GM19372 (cell line): ENCODE measurements around the gene TP53I11.

Source experiments
- ATAC-seq: cut with Tn5 transposase; IDR thresholded peaks from one replicate; pipeline ENCODE4 v1.9.1; 2021; ENCODE audit warnings: mild to moderate bottlenecking, low read depth, moderate library complexity; ENCODE audit not compliant: unreplicated experiment

Gene TP53I11

GRCh38 chr11:44950625-44951476 lies at the start of gene TP53I11:
TP53I11 (minus strand) TSS chr11:44950883; CDS start chr11:44938335, 12,548 bp downstream.
- ATAC-seq = no peak

- ATAC-seq = no peak
Observed at GRCh38 chr11:44999068-44999467, 48.4 kb upstream of the TP53I11 start.

GRCh38 chr11:44998051-44998450 lies 47.4 kb upstream of the TP53I11 start:
- ATAC-seq = no peak

- no peak for ATAC-seq
Observed at GRCh38 chr11:44997566-44997965, 46.9 kb upstream of the TP53I11 start.

- no peak for ATAC-seq
Observed at GRCh38 chr11:44994753-44995152, 44.1 kb upstream of the TP53I11 start.

GRCh38 chr11:44993971-44994704 lies 43.5 kb upstream of the TP53I11 start:
- ATAC-seq = no peak

- ATAC-seq = no peak
Observed at GRCh38 chr11:44992774-44993173, 42.1 kb upstream of the TP53I11 start.

- ATAC-seq = no peak
Observed at GRCh38 chr11:44992181-44992582, 41.5 kb upstream of the TP53I11 start.

- ATAC-seq = no peak
Observed at GRCh38 chr11:44990665-44991064, 40.0 kb upstream of the TP53I11 start.

- no peak for ATAC-seq
Observed at GRCh38 chr11:44989831-44990566, 39.3 kb upstream of the TP53I11 start.

- ATAC-seq = no peak
Observed at GRCh38 chr11:44988981-44989635, 38.4 kb upstream of the TP53I11 start.

GRCh38 chr11:44988111-44988510 lies 37.4 kb upstream of the TP53I11 start:
- ATAC-seq = no peak

- ATAC-seq = no peak
Observed at GRCh38 chr11:44987506-44987905, 36.8 kb upstream of the TP53I11 start.

GRCh38 chr11:44986315-44986714 lies 35.6 kb upstream of the TP53I11 start:
- ATAC-seq = no peak

- ATAC-seq = no peak
Observed at GRCh38 chr11:44985721-44986120, 35.0 kb upstream of the TP53I11 start.

GRCh38 chr11:44983786-44984185 lies 33.1 kb upstream of the TP53I11 start:
- no peak for ATAC-seq

- ATAC-seq = no peak
Observed at GRCh38 chr11:44982496-44983062, 31.9 kb upstream of the TP53I11 start.

- no peak for ATAC-seq
Observed at GRCh38 chr11:44980533-44981427, 30.1 kb upstream of the TP53I11 start.
